MV-4-11 (cell line): ENCODE measurements around the gene KCTD4.
A peak's percentile ranks its signal among the peaks of the same experiment; 100 is the strongest.
"Not testable (repeated sequence)": the region's sequence is repeated elsewhere in the genome, so short reads cannot be mapped to it uniquely, and the experiment has no call there.

Experiments used
- DNase-seq: peaks from one replicate; lab custom pipeline; 2025; lab: John Stamatoyannopoulos, UW

KCTD4 gene

GRCh38 chr13:45200701-45201232 lies at the start of gene KCTD4:
TSS of gene KCTD4 (minus strand) at chr13:45201045. CDS start at chr13:45194567, 6,478 bp downstream.
- no peak for DNase-seq

GRCh38 chr13:45249662-45250061 lies 48.8 kb upstream of the KCTD4 start:
- no peak for DNase-seq

- not testable (repeated sequence) for DNase-seq
Observed at GRCh38 chr13:45244736-45245135, 43.9 kb upstream of the KCTD4 start.

- DNase-seq, result no peak
Observed at GRCh38 chr13:45243077-45243476, 42.2 kb upstream of the KCTD4 start.

DNA sequence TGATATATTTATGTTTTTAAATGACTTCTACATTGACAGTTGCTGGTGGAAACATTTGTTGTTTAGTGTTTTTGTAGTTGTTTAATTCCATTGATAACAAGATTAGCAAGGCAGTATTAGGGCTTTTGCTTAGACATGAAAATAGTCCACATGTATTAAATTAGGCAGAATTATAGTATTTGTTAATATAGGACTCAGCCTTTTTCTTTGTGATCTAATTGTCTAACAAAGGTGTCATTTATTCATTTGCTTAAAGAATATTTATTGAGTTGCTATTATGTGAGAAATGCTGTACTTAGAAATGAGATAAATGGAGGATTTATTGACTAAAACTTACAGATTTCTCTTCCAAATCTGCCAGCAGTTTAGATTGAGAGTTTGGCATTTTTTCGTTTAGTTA lies 41.7 kb upstream of the KCTD4 start:
- no peak for DNase-seq

DNA sequence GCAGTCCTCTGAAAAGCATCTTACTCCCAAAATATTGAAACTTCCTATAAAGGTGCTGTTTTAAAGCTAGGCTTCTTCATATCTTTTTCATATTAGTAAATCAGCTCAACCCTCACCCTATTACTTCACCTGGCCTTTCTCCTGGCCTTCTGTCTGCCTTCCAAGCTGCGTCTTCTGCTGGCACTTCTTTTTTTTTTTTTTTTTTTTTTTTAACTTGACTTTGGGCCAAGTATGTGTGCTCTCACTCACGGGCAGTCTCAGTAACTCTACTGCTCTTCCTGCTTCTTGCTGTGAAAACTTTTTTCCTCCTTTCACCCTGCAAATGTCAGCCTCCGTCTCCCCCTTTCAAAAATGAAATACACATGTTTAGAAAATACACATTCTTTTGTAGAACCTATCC lies 41.2 kb upstream of the KCTD4 start:
- no peak for DNase-seq

- DNase-seq, result no peak
Observed at GRCh38 chr13:45240143-45240542, 39.3 kb upstream of the KCTD4 start.

DNA sequence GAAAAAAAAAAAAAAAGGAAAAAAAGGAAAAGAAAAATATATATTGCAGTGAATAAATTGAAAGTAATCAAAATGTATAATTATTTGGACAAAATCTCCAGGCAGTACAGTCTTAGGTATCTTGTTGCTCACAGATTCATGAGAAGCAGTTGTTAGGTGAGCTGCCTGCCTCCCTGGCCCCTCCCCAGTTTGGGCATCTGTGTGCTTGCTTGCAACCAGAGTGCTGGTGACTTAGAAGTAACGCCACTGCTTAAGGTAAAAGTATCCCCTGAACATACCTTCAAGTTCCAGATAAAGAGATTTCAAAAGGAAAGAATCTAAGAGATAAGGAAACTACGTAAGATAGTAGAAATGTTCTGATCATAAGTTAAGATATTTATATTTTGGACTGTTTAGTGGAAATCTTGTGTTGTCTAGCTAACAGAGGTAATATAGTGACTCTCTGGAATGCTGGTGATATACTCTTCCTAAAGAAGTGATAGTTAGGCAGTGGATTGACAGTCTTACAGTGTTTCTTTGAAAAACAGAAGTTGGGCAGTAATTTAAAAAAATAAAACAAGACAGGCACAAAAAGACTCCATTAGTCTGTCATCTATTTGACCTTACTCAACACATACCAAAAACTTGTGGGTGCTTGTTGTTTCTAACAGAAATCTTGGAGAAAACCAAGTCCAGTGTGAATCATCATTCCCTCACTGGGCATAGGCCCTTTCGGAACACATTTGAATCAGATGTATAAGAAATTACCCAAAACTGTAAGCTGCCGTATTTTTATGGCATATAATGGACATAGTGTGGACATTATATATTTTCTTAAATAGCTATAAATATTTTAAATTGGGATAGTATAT lies 38.3 kb upstream of the KCTD4 start:
- no peak for DNase-seq

GRCh38 chr13:45232591-45232990 lies 31.7 kb upstream of the KCTD4 start:
- DNase-seq, result no peak

DNA sequence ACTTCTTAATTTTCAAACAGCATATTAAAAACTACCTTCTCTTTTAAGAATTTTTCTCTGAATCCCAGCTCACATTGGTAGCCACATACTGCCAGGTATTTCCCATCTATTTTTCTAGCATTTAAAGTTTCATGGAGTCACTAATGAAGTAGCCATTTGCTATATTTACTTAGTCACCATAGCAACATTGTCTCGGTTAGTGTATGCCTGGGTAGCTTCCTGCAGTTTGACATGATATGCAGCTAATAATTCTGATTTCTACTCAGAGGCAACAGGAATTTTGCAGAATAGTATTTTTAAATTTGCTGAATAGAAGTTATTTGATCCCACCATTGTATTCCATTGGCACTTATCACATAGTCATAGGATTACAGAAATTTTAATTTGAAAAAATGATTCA lies 30.9 kb upstream of the KCTD4 start:
- no peak for DNase-seq

GRCh38 chr13:45231305-45231704 lies 30.5 kb upstream of the KCTD4 start:
- DNase-seq, result no peak

DNA sequence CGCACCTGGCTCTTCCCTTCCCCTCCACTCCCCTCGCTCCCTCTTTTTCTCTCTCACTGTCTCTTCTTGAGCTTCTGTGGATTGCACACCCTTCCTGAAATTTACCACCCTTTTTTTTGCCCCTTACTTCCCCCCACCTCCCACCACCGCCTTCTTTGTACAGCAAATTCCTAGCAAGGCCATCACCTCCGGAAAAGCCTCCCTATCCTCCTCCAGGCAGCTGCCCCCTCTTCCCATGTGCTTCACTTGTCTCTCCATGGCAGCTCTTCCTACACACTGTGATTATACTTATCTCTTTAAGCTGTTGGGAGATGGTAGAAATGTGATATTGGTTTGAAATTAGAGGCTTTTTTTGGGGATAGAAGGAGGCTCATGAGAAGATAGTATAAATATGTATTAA lies 28.3 kb upstream of the KCTD4 start:
- DNase-seq, result no peak

GRCh38 chr13:45228002-45228401 lies 27.2 kb upstream of the KCTD4 start:
- DNase-seq, result no peak

DNA sequence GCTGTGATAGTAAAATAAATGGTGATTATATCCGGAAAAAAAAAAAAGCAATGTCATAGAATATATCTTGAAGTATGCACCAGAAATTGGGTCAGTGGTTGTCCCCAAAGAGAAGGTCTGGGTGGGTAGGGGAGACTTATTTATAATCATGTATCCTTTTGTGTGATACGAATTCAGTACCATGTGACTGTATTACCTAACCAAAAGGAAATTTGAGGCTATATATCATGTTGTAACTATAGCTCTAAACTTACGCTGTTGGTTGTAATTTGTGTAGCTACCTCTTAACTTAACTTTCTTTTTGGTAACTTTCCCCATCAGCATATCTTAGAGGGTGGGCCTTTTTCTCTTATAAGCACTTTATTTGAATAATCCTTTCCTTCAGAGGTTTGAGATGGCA lies 25.2 kb upstream of the KCTD4 start:
- DNase-seq, result no peak

GRCh38 chr13:45225370-45225769 lies 24.5 kb upstream of the KCTD4 start:
- DNase-seq, result peak; percentile 12

- no peak for DNase-seq
Observed at GRCh38 chr13:45224176-45224575, 23.3 kb upstream of the KCTD4 start.

GRCh38 chr13:45222919-45223318 lies 22.1 kb upstream of the KCTD4 start:
- DNase-seq, result no peak

DNA sequence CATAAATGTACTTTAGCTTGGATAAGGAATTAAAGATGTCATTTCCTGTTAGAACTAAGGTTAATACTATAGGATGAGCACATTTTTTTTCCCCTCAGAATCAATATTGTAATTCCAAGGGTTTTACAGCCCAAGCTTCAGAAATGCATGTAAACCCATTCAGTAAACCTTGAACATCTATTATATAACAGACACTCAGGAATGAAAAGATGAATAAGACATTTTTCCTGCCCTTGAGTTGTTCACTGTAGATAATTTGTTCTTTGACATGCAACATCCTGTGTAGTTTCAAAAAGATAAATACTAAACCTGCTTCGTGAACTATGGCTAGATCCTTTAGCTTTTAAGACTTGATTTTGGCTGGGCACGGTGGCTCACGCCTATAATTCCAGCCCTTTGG lies 21.7 kb upstream of the KCTD4 start:
- no peak for DNase-seq

DNA sequence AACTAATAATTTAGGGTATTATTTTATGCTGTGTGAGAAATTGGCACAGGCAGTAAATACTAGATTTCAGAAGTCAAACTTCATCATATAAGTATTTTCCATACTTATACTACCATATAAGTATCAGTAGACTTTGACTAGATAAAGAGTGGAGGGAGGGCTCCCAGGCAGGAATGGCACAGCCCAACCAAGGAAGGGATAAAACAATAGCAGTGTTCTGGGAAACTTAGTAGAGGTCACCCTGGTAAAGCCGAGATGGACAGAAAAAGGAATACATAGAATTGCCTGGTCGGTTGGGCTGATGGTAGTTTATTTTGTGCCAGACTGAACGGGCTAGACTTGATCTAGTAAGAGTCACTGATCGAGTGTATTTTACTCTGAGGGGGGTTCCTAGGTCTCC lies 19.6 kb upstream of the KCTD4 start:
- no peak for DNase-seq

DNA sequence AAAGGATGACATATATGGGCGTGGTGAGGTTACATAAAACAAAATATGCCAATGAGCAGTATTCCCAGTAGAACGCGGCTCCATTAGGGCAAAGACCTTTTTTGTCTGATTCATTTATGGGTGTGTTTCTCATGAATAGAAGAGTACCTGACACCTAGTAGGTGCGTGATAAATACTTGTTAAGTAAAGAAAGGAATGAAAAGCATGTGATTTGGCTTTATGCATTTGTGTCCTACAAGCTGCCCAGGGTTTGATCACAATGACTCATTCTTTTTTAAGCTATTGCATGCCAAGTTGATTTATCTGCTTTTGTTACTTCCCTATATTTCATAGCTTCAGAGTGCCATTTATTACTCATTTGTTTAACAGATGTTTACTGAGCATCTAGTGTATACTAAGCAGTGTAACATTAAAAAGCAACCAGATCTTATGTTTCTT lies 19.1 kb upstream of the KCTD4 start:
- DNase-seq, result peak; percentile 90

DNA sequence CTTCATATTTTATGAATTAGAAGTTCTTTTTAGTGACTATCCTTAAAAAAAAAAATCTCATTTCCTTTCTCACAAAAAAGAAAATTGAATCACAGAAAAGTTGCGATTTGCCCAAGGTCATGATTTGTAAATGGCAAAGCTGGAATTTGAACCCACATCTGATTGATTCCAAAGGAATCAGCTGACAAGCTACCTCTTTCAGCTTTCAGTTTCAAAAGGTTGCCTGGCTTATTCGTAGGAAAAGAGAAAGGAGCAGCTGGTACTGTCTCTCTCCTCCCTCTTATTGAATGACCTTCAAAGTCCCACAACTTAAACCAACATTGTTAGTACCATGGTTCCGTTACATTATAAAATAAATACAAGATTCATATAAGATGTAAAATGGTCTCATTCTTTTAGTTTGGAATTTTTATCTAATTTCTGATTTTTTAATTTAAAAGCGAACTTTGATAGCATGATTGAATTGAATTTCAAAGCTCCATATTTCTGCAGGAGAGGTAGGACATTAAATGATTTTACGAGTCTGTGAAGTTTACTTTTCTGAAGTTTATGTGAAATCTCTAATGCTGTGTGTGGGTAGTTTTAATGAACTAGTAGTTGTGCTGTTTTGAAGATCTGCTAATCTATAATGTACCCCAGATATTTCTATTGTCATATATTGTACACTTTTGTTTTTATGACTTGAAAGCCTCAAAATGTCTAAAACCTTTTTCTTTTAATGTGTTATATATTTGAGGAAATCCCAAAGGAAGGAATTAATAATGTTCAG lies 18.5 kb upstream of the KCTD4 start:
- no peak for DNase-seq

GRCh38 chr13:45218689-45219088 lies 17.8 kb upstream of the KCTD4 start:
- DNase-seq, result no peak

DNA sequence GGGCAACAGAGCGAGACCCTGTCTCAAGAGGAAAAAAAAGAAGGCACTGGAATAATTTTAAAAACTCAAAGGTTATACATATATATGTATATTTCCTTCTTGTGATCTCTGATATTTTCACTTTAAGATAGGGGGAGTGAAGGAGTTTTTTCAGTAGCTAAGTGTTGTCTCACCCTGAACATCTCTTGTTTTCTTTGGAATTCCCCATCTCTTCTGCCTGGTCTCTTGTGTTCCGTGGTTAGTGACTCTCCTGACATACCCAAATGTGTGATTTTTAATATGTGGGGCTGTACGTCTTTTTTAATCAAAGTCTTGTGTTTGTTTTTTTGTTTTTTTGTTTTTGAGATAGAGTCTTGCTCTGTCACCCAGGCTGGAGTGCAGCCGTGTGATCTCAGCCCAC lies 15.3 kb upstream of the KCTD4 start:
- DNase-seq, result no peak
